ENCODE data around the gene NNAT. TPM values are rescaled to one million over a fixed set of nuclear protein-coding genes. Genes with fewer than 3 reads are reported as not detected.
"Not testable (repeated sequence)": the region's sequence is repeated elsewhere in the genome, so short reads cannot be mapped to it uniquely, and the experiment has no call there.

The NNAT gene
- total RNA-seq, 3 donors from 2014 or later, result 0.32 to 41.3 (median 4.0) TPM

DNA sequence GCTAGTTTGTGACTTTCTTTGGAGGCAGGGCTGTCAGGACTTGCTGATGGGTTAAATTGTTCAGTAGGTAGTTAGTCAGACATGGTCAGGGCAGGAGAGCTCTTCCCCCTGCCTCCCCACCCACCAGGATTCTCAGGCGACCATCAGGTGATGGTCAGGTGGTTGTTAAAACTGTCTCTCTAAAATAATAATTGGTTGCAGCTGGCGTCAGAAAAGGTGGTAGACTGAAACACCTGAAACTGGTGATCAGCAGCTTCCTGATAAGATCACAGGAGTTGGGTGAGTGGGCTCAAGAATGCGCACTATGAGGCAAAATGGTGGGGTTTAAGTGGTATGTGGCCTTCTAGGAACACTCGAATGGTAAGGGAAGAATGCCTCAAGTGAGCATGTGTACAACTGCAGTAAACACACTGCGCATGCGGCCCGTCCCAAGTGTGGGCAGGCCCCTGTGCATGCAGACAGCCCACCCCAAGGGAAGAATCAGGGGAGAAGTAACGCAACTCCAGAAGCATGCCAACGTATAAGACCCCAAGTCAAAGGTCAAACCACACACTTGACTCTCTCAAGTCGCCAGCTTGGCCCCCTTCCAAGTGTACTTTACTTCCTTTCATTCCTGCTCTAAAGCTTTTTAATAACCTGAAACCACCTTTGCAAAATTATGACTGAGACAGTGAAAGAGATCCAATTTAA lies 14.5 kb downstream of the NNAT start:
- TF ChIP-seq, protein P1, sequence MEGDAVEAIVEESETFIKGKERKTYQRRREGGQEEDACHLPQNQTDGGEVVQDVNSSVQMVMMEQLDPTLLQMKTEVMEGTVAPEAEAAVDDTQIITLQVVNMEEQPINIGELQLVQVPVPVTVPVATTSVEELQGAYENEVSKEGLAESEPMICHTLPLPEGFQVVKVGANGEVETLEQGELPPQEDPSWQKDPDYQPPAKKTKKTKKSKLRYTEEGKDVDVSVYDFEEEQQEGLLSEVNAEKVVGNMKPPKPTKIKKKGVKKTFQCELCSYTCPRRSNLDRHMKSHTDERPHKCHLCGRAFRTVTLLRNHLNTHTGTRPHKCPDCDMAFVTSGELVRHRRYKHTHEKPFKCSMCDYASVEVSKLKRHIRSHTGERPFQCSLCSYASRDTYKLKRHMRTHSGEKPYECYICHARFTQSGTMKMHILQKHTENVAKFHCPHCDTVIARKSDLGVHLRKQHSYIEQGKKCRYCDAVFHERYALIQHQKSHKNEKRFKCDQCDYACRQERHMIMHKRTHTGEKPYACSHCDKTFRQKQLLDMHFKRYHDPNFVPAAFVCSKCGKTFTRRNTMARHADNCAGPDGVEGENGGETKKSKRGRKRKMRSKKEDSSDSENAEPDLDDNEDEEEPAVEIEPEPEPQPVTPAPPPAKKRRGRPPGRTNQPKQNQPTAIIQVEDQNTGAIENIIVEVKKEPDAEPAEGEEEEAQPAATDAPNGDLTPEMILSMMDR (IDR thresholded peaks at IDR 0.05), result no peak
- ATAC-seq (peak; percentile 22), DNase-seq (no peak)
- Histone ChIP-seq H3K9me3 (no peaks in the 10 kb centered on the region), H3K4me3 (no peak overlapping the region), H3K4me1 (ENCODE audit: low read depth) (peaks cover 22% of the 10 kb centered on the region), H3K36me3 (ENCODE audit: low read depth) (no peaks in the 10 kb centered on the region)
- intact Hi-C loops (cut with DNase I, micrococcal nuclease), result loop anchor here (10.0 kb wide), 2 partner anchors 151 to 341 kb away; no protein-coding TSS in a partner anchor

GRCh38 chr20:37537505-37537904 lies 16.5 kb downstream of the NNAT start:
- ATAC-seq, result no peak
- TF ChIP-seq, protein P1 (IDR thresholded peaks at IDR 0.05), result no peak
- DNase-seq, result no peak
- Histone ChIP-seq H3K9me3 (no peaks in the 10 kb centered on the region), H3K36me3 (ENCODE audit: low read depth) (no peaks in the 10 kb centered on the region), H3K4me3 (no peak overlapping the region), H3K4me1 (ENCODE audit: low read depth) (peaks cover 22% of the 10 kb centered on the region)
- intact Hi-C loops (cut with DNase I, micrococcal nuclease), result loop anchor here (10.0 kb wide), 2 partner anchors 153 to 343 kb away; no protein-coding TSS in a partner anchor

DNA sequence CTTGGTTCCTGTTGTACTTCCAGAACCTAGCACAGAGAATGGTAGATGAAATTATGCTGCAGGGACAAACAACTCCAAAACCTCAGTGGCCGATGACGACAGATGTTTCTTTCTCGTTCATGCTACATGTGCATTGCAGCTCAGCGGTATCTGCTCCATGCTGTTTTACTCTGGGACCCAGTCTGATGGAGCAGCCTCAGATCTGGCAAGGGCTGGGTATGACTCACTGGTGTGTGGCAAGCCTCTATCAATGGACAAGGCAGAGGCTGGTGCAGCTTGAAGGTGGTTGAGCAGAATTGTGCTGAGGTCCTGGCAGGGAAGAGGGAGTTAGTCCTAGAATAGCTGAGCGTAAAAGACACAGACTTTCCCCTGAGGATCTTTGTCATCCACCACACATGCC lies 17.0 kb downstream of the NNAT start:
- no peaks in the 10 kb centered on the region for H3K36me3 ChIP-seq (ENCODE audit: low read depth)
- no peak overlapping the region for H3K4me3 ChIP-seq
- peak; percentile 23 for ATAC-seq
- peaks cover 26% of the 10 kb centered on the region for H3K4me1 ChIP-seq (ENCODE audit: low read depth)
- H3K9me3 ChIP-seq, result no peaks in the 10 kb centered on the region
- no peak for DNase-seq
- intact Hi-C loops (cut with DNase I, micrococcal nuclease), result loop anchor here (10.0 kb wide), 2 partner anchors 153 to 343 kb away; no protein-coding TSS in a partner anchor
- TF ChIP-seq, protein P1 (IDR thresholded peaks at IDR 0.05), result no peak

GRCh38 chr20:37539424-37539823 lies 18.4 kb downstream of the NNAT start:
- ATAC-seq, result no peak
- intact Hi-C loops (cut with DNase I, micrococcal nuclease), result loop anchor here (10.0 kb wide), 2 partner anchors 155 to 345 kb away; no protein-coding TSS in a partner anchor
- H3K4me1 ChIP-seq (ENCODE audit: low read depth), result peaks cover 25% of the 10 kb centered on the region

GRCh38 chr20:37540001-37540400 lies 19.0 kb downstream of the NNAT start:
- no peaks in the 10 kb centered on the region for H3K9me3 ChIP-seq
- ATAC-seq, result peak; percentile 21
- no peaks in the 10 kb centered on the region for H3K36me3 ChIP-seq (ENCODE audit: low read depth)
- TF ChIP-seq, protein P1 (IDR thresholded peaks at IDR 0.05), result no peak
- H3K4me1 ChIP-seq (ENCODE audit: low read depth), result peaks cover 21% of the 10 kb centered on the region
- intact Hi-C loops (cut with DNase I, micrococcal nuclease), result no loop called here
- no peak for DNase-seq
- no peak overlapping the region for H3K4me3 ChIP-seq

More at GRCh38 chr20:37539424-37539823, 18.4 kb downstream of the NNAT start:
- DNase-seq, result no peak
- Histone ChIP-seq H3K9me3 (no peaks in the 10 kb centered on the region), H3K4me3 (no peak overlapping the region), H3K36me3 (ENCODE audit: low read depth) (no peaks in the 10 kb centered on the region)
- TF ChIP-seq, protein P1 (IDR thresholded peaks at IDR 0.05), result no peak

- H3K4me3 ChIP-seq; H3K9me3 ChIP-seq; intact Hi-C loops (cut with DNase I, micrococcal nuclease); H3K36me3 ChIP-seq (ENCODE audit: low read depth); ATAC-seq; DNase-seq: not testable (repeated sequence)
- H3K4me1 ChIP-seq (ENCODE audit: low read depth), result peaks cover 16% of the 10 kb centered on the region
Observed at GRCh38 chr20:37540838-37541237, 19.8 kb downstream of the NNAT start.
